H9 (cell line): ENCODE results near the gene GGCX. TPM values are rescaled to one million over a fixed set of nuclear protein-coding genes. Genes with fewer than 3 reads are reported as not detected.

ENCODE experiments used
- DNase-seq: peaks from one replicate; pipeline ENCODE4 v3.0.0-alpha.2; 2017
- H2AFZ ChIP-seq: one replicate; pipeline ENCODE4 v1.6.1; 2013; ENCODE audit warnings: mild to moderate bottlenecking, low read length, control low read depth, moderate library complexity
- H2AK5ac ChIP-seq: 2 replicates; pipeline ENCODE4 v1.6.1; 2013; ENCODE audit warnings: low read length, control low read depth, mixed read lengths; ENCODE audit not compliant: insufficient read length
- H2BK120ac ChIP-seq: one replicate; pipeline ENCODE4 v1.6.1; 2013; ENCODE audit warnings: low read depth, mild to moderate bottlenecking, low read length, control low read depth, inconsistent platforms; ENCODE audit not compliant: poor library complexity, severe bottlenecking
- H2BK12ac ChIP-seq: 2 replicates; pipeline ENCODE4 v1.6.1; 2013; ENCODE audit warnings: low read length, control low read depth, mixed read lengths, low read depth; ENCODE audit not compliant: insufficient read length
- H2BK15ac ChIP-seq: 2 replicates; pipeline ENCODE4 v1.6.1; 2013; ENCODE audit warnings: low read depth, low read length, control low read depth
- H2BK20ac ChIP-seq: one replicate; pipeline ENCODE4 v1.6.1; 2013; ENCODE audit warnings: low read depth, mild to moderate bottlenecking, low read length, control low read depth, inconsistent platforms; ENCODE audit not compliant: poor library complexity, severe bottlenecking
- H2BK5ac ChIP-seq: 2 replicates; pipeline ENCODE4 v1.6.1; 2013; ENCODE audit warnings: low read length, control low read depth, mixed read lengths; ENCODE audit not compliant: insufficient read length
- H3K14ac ChIP-seq: 2 replicates; pipeline ENCODE4 v1.6.1; 2013; ENCODE audit warnings: low read length, control low read depth; ENCODE audit not compliant: insufficient read depth
- H3K18ac ChIP-seq: 2 replicates; pipeline ENCODE4 v1.6.1; 2013; ENCODE audit warnings: low read depth, mild to moderate bottlenecking, mixed read lengths, low read length, control low read depth; ENCODE audit not compliant: insufficient read length
- H3K23ac ChIP-seq: 2 replicates; pipeline ENCODE4 v1.6.1; 2013; ENCODE audit warnings: low read length, control low read depth, mixed read lengths, low read depth; ENCODE audit not compliant: insufficient read length
- H3K23me2 ChIP-seq: 2 replicates; pipeline ENCODE4 v1.6.1; 2013; ENCODE audit warnings: low read depth, mild to moderate bottlenecking, mixed read lengths, low read length, control low read depth; ENCODE audit not compliant: insufficient read length, poor library complexity, severe bottlenecking
- H3K27ac ChIP-seq: 2 replicates; pipeline ENCODE4 v1.5.1; 2013; ENCODE audit warnings: low read length, control low read depth, mixed read lengths, low read depth; ENCODE audit not compliant: insufficient read length
- H3K27me3 ChIP-seq: 2 replicates; pipeline ENCODE4 v1.6.1; 2013; ENCODE audit warnings: low read length, control low read depth, inconsistent platforms; ENCODE audit not compliant: insufficient read depth
- H3K4ac ChIP-seq: 2 replicates; pipeline ENCODE4 v1.6.1; 2013; ENCODE audit warnings: low read depth, mild to moderate bottlenecking, control low read depth, inconsistent platforms, low read length, moderate library complexity
- H3K4me1 ChIP-seq: 2 replicates; pipeline ENCODE4 v1.6.1; 2013; ENCODE audit warnings: low read length, control low read depth, inconsistent platforms; ENCODE audit not compliant: insufficient read depth
- H3K4me2 ChIP-seq: 2 replicates; pipeline ENCODE4 v1.6.1; 2013; ENCODE audit warnings: low read length, control low read depth, mixed read lengths; ENCODE audit not compliant: insufficient read length, insufficient read depth
- H3K56ac ChIP-seq: 2 replicates; pipeline ENCODE4 v1.6.1; 2013; ENCODE audit warnings: low read depth, mild to moderate bottlenecking, mixed read lengths, low read length, control low read depth; ENCODE audit not compliant: insufficient read length
- H3K79me1 ChIP-seq: 2 replicates; pipeline ENCODE4 v1.6.1; 2013; ENCODE audit warnings: low read depth, mild to moderate bottlenecking, moderate library complexity, low read length, control low read depth, inconsistent platforms; ENCODE audit not compliant: insufficient read depth, poor library complexity, severe bottlenecking
- H3K79me2 ChIP-seq: 2 replicates; pipeline ENCODE4 v1.6.1; 2013; ENCODE audit warnings: low read length, control low read depth, inconsistent platforms; ENCODE audit not compliant: insufficient read depth
- H3K9ac ChIP-seq: 2 replicates; pipeline ENCODE4 v1.6.1; 2013; ENCODE audit warnings: low read length, control low read depth, mixed read lengths; ENCODE audit not compliant: insufficient read length; ENCODE audit errors: extremely low read depth
- H3K9me3 ChIP-seq: one replicate; pipeline ENCODE4 v1.6.1; 2013; ENCODE audit warnings: low read depth, low read length, inconsistent platforms; ENCODE audit not compliant: control insufficient read depth
- H3T11ph ChIP-seq: one replicate; pipeline ENCODE4 v1.6.1; 2013; ENCODE audit warnings: mild to moderate bottlenecking, low read length, control low read depth, inconsistent platforms
- H4K20me1 ChIP-seq: one replicate; pipeline ENCODE4 v1.6.1; 2013; ENCODE audit not compliant: control insufficient read depth, insufficient read length, insufficient read depth
- H4K5ac ChIP-seq: 2 replicates; pipeline ENCODE4 v1.6.1; 2013; ENCODE audit warnings: low read depth, mild to moderate bottlenecking, mixed read lengths, low read length, control low read depth; ENCODE audit not compliant: insufficient read length
- H4K8ac ChIP-seq: replicated peaks from 2 replicates; pipeline ENCODE4 v1.6.1; 2013; ENCODE audit warnings: low read length, control low read depth, mixed read lengths, low read depth; ENCODE audit not compliant: insufficient read length
- H4K91ac ChIP-seq: 2 replicates; pipeline ENCODE4 v1.6.1; 2013; ENCODE audit warnings: low read depth, mild to moderate bottlenecking, moderate library complexity, mixed read lengths, low read length, control low read depth; ENCODE audit not compliant: insufficient read length
- H3K27ac Mint-ChIP-seq, 3 experiments: 2 replicates in 2 of 3; 3 replicates in 1 of 3; pipeline ENCODE4 v1.8.0; 2020 to 2021; ENCODE audit warnings: mixed read lengths in 3 of 3, mild to moderate bottlenecking in 1 of 3, moderate library complexity in 1 of 3
- H3K27me3 Mint-ChIP-seq: 2 replicates; pipeline ENCODE4 v1.8.0; 2021; ENCODE audit warnings: low read depth, mild to moderate bottlenecking, moderate library complexity, mixed read lengths
- H3K36me3 Mint-ChIP-seq, 3 experiments: 2 replicates in 2 of 3; 3 replicates in 1 of 3; pipeline ENCODE4 v1.8.0; 2020 to 2021; ENCODE audit warnings: low read depth in 3 of 3, mixed read lengths in 3 of 3; ENCODE audit not compliant: insufficient read depth in 1 of 3
- H3K4me1 Mint-ChIP-seq, 2 experiments: 2 replicates each; pipeline ENCODE4 v1.8.0; 2020; ENCODE audit warnings: mixed read lengths in 2 of 2
- H3K4me3 Mint-ChIP-seq, 2 experiments: 2 replicates in 1 of 2; 3 replicates in 1 of 2; pipeline ENCODE4 v1.8.0; 2020 to 2021; ENCODE audit warnings: mild to moderate bottlenecking in 2 of 2, mixed read lengths in 2 of 2, moderate library complexity in 1 of 2
- H3K9me3 Mint-ChIP-seq, 2 experiments: 2 replicates in 1 of 2; 3 replicates in 1 of 2; pipeline ENCODE4 v1.8.0; 2020; ENCODE audit warnings: mild to moderate bottlenecking in 2 of 2, mixed read lengths in 2 of 2, moderate library complexity in 1 of 2
- CTCF ChIP-seq: fragments of 200-600 bp; sonication (generic); conservative IDR thresholded peaks from 3 replicates; pipeline ENCODE4 v1.8.0; 2021; ENCODE audit warnings: antibody characterized with exemption, mild to moderate bottlenecking
- WGBS: extraction: QIAGEN DNeasy Blood & Tissue Kit; methylation state at CpG from one replicate; pipeline ENCODE4 v1.1.7; 2013; ENCODE audit warnings: missing lambda C conversion rate, low lambda C conversion rate, mixed read lengths; ENCODE audit not compliant: insufficient read length; ENCODE audit errors: extremely low coverage; 5-methylcytosine and 5-hydroxymethylcytosine counted together
- total RNA-seq: library from RNA; stranded (reverse); gene quantifications from 2 replicates; pipeline ENCODE4 v1.2.1, GENCODE V29; 2021

The GGCX gene
- total RNA-seq, 1 experiment from 2014 or later = 32.9 TPM

- no peak overlapping the region for H2BK12ac ChIP-seq
- no peak overlapping the region for H2BK120ac ChIP-seq
- H4K5ac ChIP-seq = no peak overlapping the region
- H4K20me1 ChIP-seq = no peaks in the 10 kb centered on the region
- no peak overlapping the region for H2BK5ac ChIP-seq
- H3K9me3 ChIP-seq = no peaks in the 10 kb centered on the region
- no peak overlapping the region for H2AK5ac ChIP-seq
- H3K79me1 ChIP-seq = no peaks in the 10 kb centered on the region
- TF ChIP-seq CTCF = no peak
- H3K23ac ChIP-seq = no peak overlapping the region
- 0 out of 2 replicates have a peak, but pooled peaks cover 5% of the 10 kb centered on the region for H3K4me1 ChIP-seq
- no peak for DNase-seq
- no peak overlapping the region for H3K4ac ChIP-seq
- no peaks in the 10 kb centered on the region for H3K23me2 ChIP-seq
- H3K79me2 ChIP-seq = no peaks in the 10 kb centered on the region
- H2BK20ac ChIP-seq = no peak overlapping the region
- peaks cover 17 to 22% of the 10 kb centered on the region in 2 experiments for H3K4me1 Mint-ChIP-seq
- peaks cover under 1% of the 10 kb centered on the region; the same call in 1 of the 2 replicates for H3K27me3 Mint-ChIP-seq
- no peak overlapping the region for H3K27ac Mint-ChIP-seq
- no peaks in the 10 kb centered on the region for H3K27me3 ChIP-seq
- no peak overlapping the region; the same call in 1 of the 2 replicates for H3K14ac ChIP-seq
- no peak overlapping the region for H4K8ac ChIP-seq
- H3T11ph ChIP-seq = no peak overlapping the region
- no peak overlapping the region for H2AFZ ChIP-seq
- H3K18ac ChIP-seq = no peak overlapping the region
- H3K27ac ChIP-seq = no peak overlapping the region
- H3K4me3 Mint-ChIP-seq = no peak overlapping the region
- H3K9me3 Mint-ChIP-seq = no peaks in the 10 kb centered on the region
- H3K56ac ChIP-seq = no peak overlapping the region
- no CpG with 5 or more reads among the region's 8 CpGs for WGBS
- no peak overlapping the region for H4K91ac ChIP-seq
- no peaks in the 10 kb centered on the region for H3K36me3 Mint-ChIP-seq
- no peak overlapping the region for H2BK15ac ChIP-seq
- H3K9ac ChIP-seq = no peak overlapping the region
- no peak overlapping the region for H3K4me2 ChIP-seq
Observed at GRCh38 chr2:85523062-85523902, 38.0 kb downstream of the GGCX start.
